Measurements from ENCODE around the gene PARP11.

Gene PARP11

GRCh38 chr12:3872800-3873636 lies at the start of gene PARP11:
TSS of gene PARP11 (minus strand) at chr12:3873399. CDS start at chr12:3873229, 170 bp downstream.
- DNase-seq (ENCODE audit: low read depth in 2 of 2): peak; percentile 95 to 96

GRCh38 chr12:3922033-3922432 lies 48.8 kb upstream of the PARP11 start:
- no peak for DNase-seq (ENCODE audit: low read depth in 2 of 2)

GRCh38 chr12:3921526-3921925 lies 48.3 kb upstream of the PARP11 start:
- DNase-seq (ENCODE audit: low read depth in 2 of 2): no peak

- DNase-seq (ENCODE audit: low read depth in 2 of 2): no peak
Observed at GRCh38 chr12:3921151-3921471, 47.9 kb upstream of the PARP11 start.

GRCh38 chr12:3920351-3921150 lies 47.4 kb upstream of the PARP11 start:
- no peak for DNase-seq (ENCODE audit: low read depth in 2 of 2)

GRCh38 chr12:3913278-3913677 lies 40.1 kb upstream of the PARP11 start:
- peak in 1 of 2 donors; percentile 12 for DNase-seq (ENCODE audit: low read depth in 2 of 2)

GRCh38 chr12:3912863-3913262 lies 39.7 kb upstream of the PARP11 start:
- no peak for DNase-seq (ENCODE audit: low read depth in 2 of 2)

GRCh38 chr12:3911409-3911808 lies 38.2 kb upstream of the PARP11 start:
- no peak for DNase-seq (ENCODE audit: low read depth in 2 of 2)

GRCh38 chr12:3905664-3906063 lies 32.5 kb upstream of the PARP11 start:
- no peak for DNase-seq (ENCODE audit: low read depth in 2 of 2)

GRCh38 chr12:3904999-3905398 lies 31.8 kb upstream of the PARP11 start:
- DNase-seq (ENCODE audit: low read depth in 2 of 2): no peak

GRCh38 chr12:3902921-3903320 lies 29.7 kb upstream of the PARP11 start:
- DNase-seq (ENCODE audit: low read depth in 2 of 2): no peak

GRCh38 chr12:3901116-3901515 lies 27.9 kb upstream of the PARP11 start:
- no peak for DNase-seq (ENCODE audit: low read depth in 2 of 2)

GRCh38 chr12:3898756-3899155 lies 25.6 kb upstream of the PARP11 start:
- no peak for DNase-seq (ENCODE audit: low read depth in 2 of 2)

GRCh38 chr12:3897371-3897971 lies 24.3 kb upstream of the PARP11 start:
- no peak for DNase-seq (ENCODE audit: low read depth in 2 of 2)

GRCh38 chr12:3896801-3897351 lies 23.7 kb upstream of the PARP11 start:
- no peak for DNase-seq (ENCODE audit: low read depth in 2 of 2)

- no peak for DNase-seq (ENCODE audit: low read depth in 2 of 2)
Observed at GRCh38 chr12:3896356-3896755, 23.2 kb upstream of the PARP11 start.

GRCh38 chr12:3892631-3893030 lies 19.4 kb upstream of the PARP11 start:
- DNase-seq (ENCODE audit: low read depth in 2 of 2): no peak

GRCh38 chr12:3891201-3891600 lies 18.0 kb upstream of the PARP11 start:
- DNase-seq (ENCODE audit: low read depth in 2 of 2): no peak

GRCh38 chr12:3888659-3889058 lies 15.5 kb upstream of the PARP11 start:
- DNase-seq (ENCODE audit: low read depth in 2 of 2): no peak

GRCh38 chr12:3885277-3886094 lies 12.3 kb upstream of the PARP11 start:
- DNase-seq (ENCODE audit: low read depth in 2 of 2): no peak

GRCh38 chr12:3884671-3885070 lies 11.5 kb upstream of the PARP11 start:
- no peak for DNase-seq (ENCODE audit: low read depth in 2 of 2)
